ENCODE results near the gene EEF1A2. TPM values are rescaled to one million over a fixed set of nuclear protein-coding genes. Genes with fewer than 3 reads are reported as not detected.

Gene EEF1A2
- 0.32 and 0.99 TPM in 2 replicates for total RNA-seq

DNA sequence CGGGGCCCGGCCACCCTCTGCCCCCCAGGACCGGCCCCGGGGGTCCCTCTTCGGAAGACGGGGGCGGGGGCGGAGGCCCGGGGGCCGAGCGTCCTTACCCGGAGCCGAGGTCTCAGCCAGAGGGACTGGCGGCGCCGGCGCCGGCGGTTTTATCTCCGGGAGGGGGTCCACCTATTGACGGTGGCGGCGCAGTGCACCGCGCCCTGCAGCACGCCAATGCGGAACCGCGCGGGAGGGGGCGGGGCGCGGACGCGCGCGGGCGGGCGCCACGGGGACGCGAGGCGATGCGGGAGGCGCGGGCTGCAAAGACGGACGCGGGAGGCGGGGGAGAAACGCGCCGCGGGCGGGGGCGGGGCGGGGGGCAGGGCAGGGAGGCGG lies at the start of gene EEF1A2:
Gene EEF1A2, minus strand, starts transcription at position 124 of the 378 bp plus-strand sequence. CDS start 1,320 bp downstream, outside the sequence.
- DNase-seq (ENCODE audit: low read depth, low spot score): no peak

DNA sequence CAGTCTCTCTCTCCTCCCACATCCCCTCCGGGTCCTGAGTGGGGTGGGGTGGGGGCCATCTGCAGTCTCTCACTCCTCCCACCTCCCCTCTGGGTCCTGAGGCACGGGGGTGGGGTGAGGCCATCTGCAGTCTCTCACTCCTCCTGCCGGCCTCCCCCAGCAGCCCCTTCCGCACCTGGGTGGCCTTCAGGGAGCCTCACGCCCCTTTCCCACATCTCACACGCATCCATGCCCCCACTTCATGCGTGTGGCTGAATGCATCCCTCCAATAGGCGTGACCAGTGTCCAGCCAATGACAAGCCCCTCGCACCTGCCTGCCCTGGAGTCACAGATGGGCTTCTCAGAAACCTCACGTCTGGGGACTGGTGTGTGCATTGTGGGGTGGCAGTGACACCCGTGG lies 49.7 kb upstream of the EEF1A2 start:
- DNase-seq (ENCODE audit: low read depth, low spot score): no peak

- DNase-seq (ENCODE audit: low read depth, low spot score): no peak
Observed at GRCh38 chr20:63547725-63548480, 49.0 kb upstream of the EEF1A2 start, which contains the start of gene SRMS. SRMS (minus strand) TSS chr20:63547749; CDS start chr20:63547463, 286 bp downstream.

DNA sequence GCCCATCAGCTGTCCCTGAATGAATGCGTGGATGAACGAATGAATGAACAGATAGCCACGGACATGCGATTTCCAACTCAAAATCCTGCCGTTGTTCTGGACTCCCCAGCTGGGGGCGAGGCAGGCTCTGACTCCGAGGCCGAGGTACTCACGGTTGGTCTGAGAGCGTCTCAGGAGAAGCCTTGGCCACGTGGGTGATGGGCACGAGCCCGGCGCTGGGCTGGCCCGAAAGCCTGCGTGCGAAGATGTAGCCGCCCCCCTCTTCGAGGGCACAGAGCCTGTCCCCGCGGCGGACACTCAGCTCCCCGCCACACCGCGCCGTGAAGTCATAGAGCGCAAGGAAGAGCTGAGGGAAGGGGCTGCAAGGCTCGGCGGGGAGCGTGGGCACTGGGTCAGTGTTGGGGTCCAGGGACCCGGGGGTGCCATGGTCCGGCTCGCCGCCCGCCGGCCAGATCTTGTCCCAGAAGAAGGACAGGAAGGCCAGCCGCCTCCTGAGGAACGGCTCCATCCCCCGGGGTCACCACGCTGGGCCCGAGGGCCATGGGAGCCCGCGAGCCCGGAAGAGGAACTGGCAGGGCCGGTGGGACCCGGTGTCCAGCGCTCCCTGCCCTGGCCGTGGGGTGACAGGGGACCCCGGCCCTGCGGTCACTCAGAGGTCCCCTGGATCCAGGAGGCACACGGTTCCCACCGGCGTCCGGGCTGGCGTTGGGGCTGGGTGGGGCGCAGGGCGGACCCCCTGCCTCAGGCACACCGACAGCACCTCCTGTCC lies 48.3 kb upstream of the EEF1A2 start:
- no peak for DNase-seq (ENCODE audit: low read depth, low spot score)

GRCh38 chr20:63546256-63546955 lies 47.5 kb upstream of the EEF1A2 start:
- no peak for DNase-seq (ENCODE audit: low read depth, low spot score)

DNA sequence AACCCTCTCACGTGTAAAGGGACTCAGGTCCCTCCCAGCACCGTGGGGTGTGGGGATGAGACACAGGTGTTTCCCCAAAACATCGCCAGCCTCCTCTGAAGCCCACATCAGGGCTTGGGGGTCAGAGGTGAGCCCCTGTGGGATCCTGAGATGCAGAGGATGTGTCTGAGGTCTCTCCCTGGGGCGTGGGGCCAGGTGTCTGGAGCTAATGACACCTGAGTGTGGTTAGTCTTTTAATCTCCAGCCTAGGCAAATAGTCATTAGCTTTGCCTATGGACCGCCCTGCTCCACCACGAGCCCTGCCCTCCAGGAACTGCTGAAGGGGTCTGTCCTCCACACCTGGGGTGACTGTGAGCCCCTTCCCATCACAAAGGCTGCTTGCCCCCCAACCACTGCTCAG lies 46.9 kb upstream of the EEF1A2 start:
- no peak for DNase-seq (ENCODE audit: low read depth, low spot score)

DNA sequence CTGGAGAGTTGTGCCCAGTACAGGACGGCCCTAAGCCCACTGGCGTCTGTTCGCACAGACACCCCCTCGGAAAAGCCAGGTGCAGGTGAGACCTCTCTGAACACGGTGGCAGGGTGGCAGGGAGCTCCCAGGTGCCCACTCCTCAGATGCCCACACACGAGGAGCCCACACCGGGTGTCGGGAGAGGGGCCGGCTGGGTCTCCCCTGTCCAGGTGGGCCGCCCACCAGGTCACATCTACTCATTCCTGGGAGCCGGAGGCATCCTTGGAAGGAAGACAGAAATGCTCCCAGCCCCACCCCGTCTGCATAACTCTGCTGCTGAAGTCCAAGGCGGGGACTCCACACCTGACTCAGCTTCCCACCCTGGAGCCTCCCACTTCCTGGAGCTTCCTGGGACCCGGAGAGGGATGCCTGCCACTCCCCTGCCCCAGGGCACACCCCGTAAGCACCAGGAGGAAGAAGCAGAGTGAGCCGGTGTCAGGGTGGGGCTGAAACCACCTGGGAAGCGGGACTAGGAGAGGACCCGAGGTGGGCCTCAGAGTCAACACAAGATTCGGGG lies 46.2 kb upstream of the EEF1A2 start:
- DNase-seq (ENCODE audit: low read depth, low spot score): no peak

DNA sequence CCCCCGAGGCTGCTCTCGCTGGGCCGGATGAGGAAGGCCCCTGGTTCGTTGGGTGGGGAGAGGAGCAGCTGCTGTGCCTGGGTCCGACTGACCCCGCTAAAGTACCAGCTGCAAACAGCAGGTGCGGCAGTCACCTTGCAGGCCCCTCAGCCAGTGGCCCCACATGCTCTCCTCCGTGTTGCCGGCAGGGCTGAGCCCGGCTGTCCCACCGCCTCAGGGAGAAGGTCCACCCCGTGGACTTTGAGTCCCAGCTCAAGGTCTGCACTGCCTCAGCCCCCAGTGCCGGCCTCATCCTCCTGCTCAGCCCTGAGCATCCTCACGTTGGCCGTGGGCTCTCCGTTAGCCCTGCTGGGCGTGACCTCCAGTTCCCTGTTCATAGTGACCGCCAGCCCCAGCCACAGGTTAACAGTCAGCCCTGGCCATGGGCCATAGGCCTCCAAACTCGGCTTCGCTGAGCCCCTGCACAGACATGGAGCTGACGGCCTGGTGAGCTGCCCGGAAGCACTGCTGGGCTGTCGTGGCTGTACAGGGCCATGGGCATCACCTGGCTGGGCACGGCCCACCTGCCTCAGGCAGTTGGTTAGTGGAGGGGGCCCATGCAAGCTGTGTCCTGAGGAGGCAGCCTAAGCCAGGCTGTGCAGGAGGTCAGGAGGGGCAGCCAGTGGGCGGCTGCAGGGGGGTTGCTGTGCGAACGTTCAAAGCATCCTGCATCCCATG lies 45.5 kb upstream of the EEF1A2 start:
- DNase-seq (ENCODE audit: low read depth, low spot score): no peak

DNA sequence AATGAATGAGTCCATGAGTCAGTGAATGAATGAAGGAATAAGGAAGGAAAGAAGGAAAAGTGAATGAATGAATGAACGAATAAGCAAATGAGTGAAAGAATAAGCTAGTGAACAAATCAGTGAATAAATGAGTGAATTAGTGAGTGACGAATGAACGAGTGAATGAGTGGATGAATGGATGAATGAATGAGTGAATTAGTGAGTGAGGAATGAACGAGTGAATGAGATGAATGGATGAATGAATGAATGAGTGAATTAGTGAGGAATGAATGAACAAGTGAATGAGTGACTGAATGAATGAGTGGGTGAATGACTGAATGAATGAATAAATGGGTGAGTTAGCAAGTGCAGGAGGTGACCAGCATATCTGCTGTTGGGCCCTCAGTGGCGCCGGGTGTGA lies 44.9 kb upstream of the EEF1A2 start:
- no peak for DNase-seq (ENCODE audit: low read depth, low spot score)

GRCh38 chr20:63543131-63543530 lies 44.2 kb upstream of the EEF1A2 start:
- DNase-seq (ENCODE audit: low read depth, low spot score): no peak

GRCh38 chr20:63542696-63543095 lies 43.8 kb upstream of the EEF1A2 start:
- no peak for DNase-seq (ENCODE audit: low read depth, low spot score)

GRCh38 chr20:63542031-63542559 lies 43.2 kb upstream of the EEF1A2 start:
- no peak for DNase-seq (ENCODE audit: low read depth, low spot score)

DNA sequence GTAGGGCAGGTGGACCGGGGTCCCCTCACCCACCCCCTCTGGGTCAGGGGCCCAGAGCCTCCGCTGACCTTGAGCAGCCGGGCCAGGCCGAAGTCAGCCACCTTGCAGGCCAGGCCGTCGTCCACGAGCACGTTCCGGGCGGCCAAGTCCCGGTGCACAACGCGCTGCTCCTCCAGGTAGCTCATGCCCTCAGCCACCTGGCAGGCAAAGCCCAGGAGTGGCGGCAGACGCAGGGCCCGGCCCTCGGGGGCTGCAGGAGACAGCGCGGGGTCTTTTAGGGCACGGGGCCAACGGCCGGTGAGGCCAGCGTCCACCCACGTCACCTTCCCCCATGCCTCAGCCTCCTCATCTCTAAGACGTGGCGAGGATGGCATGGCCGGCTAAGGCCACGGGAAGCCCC lies 42.5 kb upstream of the EEF1A2 start:
- DNase-seq (ENCODE audit: low read depth, low spot score): no peak

- no peak for DNase-seq (ENCODE audit: low read depth, low spot score)
Observed at GRCh38 chr20:63540417-63541186, 41.7 kb upstream of the EEF1A2 start.

- DNase-seq (ENCODE audit: low read depth, low spot score): no peak
Observed at GRCh38 chr20:63539441-63540370, 40.8 kb upstream of the EEF1A2 start.

DNA sequence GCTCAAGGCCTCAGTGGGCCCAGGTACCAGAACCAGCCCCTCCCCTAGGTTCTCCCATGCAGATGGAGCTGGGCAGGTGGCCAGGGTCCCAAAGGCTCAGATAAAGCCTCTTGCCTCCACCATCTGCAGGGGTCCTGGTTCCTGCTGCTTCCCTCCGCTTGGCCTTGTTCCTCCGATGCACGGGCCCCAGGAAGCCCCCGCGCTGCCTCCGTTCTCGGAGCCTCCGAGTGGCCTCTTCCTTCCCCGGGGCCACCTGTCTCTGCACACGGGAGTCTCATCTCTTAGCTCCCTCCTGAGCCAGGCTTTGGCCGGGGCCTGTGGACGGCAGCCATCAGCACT lies 40.2 kb upstream of the EEF1A2 start:
- no peak for DNase-seq (ENCODE audit: low read depth, low spot score)

GRCh38 chr20:63538204-63539091 lies 39.6 kb upstream of the EEF1A2 start:
- no peak for DNase-seq (ENCODE audit: low read depth, low spot score)

Data from pulmonary artery endothelial cell (primary cell).